Chondrocyte (in vitro differentiated cells): ENCODE measurements around the gene PTPRE. TPM values are rescaled to one million over a fixed set of nuclear protein-coding genes. Genes with fewer than 3 reads are reported as not detected.

ENCODE experiments used
- DNase-seq: peaks from one replicate; pipeline ENCODE4 v3.0.0; 2021; ENCODE audit warnings: mixed read lengths, low spot score
- H3K27ac Mint-ChIP-seq: one replicate; pipeline ENCODE4 v1.8.0; 2021; ENCODE audit warnings: mild to moderate bottlenecking, moderate library complexity, mixed read lengths; ENCODE audit not compliant: unreplicated experiment
- H3K27me3 Mint-ChIP-seq: 2 replicates; pipeline ENCODE4 v1.8.0; 2021; ENCODE audit warnings: low read depth, mixed read lengths
- H3K36me3 Mint-ChIP-seq: 2 replicates; pipeline ENCODE4 v1.8.0; 2021; ENCODE audit warnings: low read depth, mixed read lengths
- H3K4me1 Mint-ChIP-seq: 2 replicates; pipeline ENCODE4 v1.8.0; 2021; ENCODE audit warnings: low read depth, mild to moderate bottlenecking, mixed read lengths
- H3K4me3 Mint-ChIP-seq: one replicate; pipeline ENCODE4 v1.8.0; 2021; ENCODE audit warnings: mild to moderate bottlenecking, moderate library complexity, mixed read lengths; ENCODE audit not compliant: unreplicated experiment
- H3K9me3 Mint-ChIP-seq: 2 replicates; pipeline ENCODE4 v1.8.0; 2021; ENCODE audit warnings: low read depth, mixed read lengths
- total RNA-seq: library from RNA; stranded (reverse); gene quantifications from 3 replicates; pipeline ENCODE4 v1.2.1, GENCODE V29; 2021
- TF ChIP-seq, protein P1 (sequence below): fragments of 200-600 bp; sonication (generic); IDR thresholded peaks from 2 replicates; pipeline ENCODE4 v1.5.0; 2021; ENCODE audit warnings: antibody characterized with exemption, mild to moderate bottlenecking, moderate library complexity

Gene PTPRE
- total RNA-seq, 1 donor from 2014 or later = 6.2 TPM

DNA sequence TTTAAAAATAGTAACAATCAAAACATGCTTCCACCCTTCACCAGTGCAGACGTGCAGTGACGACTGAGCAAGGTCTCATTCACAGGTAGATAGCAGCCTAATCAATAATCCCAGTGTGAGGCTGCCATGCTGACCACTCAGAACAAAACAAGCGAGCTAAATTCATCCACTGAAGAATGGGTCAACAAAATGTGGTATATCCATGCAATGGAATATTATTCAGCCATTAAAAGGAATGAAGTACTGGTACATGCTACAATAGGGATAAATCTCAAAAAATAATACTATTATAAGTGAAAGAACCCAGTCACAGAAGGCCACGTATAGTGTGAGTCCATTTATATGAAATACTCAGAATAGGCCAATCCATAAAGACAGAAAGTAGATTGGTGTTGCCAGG, 74.0 kb downstream of the PTPRE start:
- DNase-seq = no peak
- Mint-ChIP-seq H3K4me3 (no peak overlapping the region), H3K27ac (peak overlapping the region; percentile 59), H3K4me1 (peaks cover 24% of the 10 kb centered on the region), H3K36me3 (peaks cover 4% of the 10 kb centered on the region), H3K27me3 (no peaks in the 10 kb centered on the region), H3K9me3 (peaks cover 3% of the 10 kb centered on the region)
- TF ChIP-seq, protein P1, sequence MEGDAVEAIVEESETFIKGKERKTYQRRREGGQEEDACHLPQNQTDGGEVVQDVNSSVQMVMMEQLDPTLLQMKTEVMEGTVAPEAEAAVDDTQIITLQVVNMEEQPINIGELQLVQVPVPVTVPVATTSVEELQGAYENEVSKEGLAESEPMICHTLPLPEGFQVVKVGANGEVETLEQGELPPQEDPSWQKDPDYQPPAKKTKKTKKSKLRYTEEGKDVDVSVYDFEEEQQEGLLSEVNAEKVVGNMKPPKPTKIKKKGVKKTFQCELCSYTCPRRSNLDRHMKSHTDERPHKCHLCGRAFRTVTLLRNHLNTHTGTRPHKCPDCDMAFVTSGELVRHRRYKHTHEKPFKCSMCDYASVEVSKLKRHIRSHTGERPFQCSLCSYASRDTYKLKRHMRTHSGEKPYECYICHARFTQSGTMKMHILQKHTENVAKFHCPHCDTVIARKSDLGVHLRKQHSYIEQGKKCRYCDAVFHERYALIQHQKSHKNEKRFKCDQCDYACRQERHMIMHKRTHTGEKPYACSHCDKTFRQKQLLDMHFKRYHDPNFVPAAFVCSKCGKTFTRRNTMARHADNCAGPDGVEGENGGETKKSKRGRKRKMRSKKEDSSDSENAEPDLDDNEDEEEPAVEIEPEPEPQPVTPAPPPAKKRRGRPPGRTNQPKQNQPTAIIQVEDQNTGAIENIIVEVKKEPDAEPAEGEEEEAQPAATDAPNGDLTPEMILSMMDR = no peak

GRCh38 chr10:127982601-127983000, 75.7 kb downstream of the PTPRE start:
- Mint-ChIP-seq H3K4me1 (peaks cover 20% of the 10 kb centered on the region), H3K4me3 (no peak overlapping the region), H3K9me3 (peaks cover 3% of the 10 kb centered on the region), H3K27ac (no peak overlapping the region), H3K27me3 (no peaks in the 10 kb centered on the region), H3K36me3 (peaks cover 4% of the 10 kb centered on the region)
- TF ChIP-seq, protein P1 = no peak
- DNase-seq = no peak

DNA sequence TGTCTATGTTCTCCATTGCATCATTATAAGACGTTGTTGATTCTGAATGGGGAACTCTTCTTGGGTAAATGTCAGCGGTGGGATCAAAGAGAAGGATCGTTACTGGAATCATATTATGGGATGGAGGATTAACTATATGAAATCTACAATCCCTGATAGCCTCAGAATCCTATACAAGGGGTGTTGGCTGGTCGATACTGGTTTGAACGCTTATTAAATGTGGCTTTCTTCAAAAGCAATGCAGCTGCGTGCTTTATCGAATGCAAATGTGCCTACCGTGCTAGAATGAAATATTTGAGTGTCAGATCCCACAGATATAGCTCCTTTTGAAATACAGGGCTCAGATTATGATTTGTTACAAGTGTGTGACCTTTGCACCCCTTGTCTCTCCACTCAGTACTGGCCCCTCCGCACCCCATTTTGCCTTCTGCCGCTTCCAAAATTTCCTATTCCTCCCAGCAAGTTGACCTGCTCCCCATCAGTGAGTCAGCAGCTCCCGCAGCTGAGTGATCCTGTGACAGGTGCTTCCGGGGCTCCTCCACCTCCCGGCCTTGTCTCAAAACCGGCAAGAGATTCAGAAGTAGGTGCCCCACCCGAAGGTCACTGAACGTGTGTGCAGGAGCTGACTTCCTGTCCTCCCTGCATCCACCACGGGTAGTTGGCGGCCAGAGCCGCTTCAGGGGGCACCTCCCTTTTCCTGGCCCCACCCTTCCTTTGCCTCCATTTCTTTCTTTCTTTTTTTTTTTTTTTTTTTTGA, 76.6 kb downstream of the PTPRE start:
- no peak overlapping the region for H3K27ac Mint-ChIP-seq
- TF ChIP-seq, protein P1 = no peak
- H3K9me3 Mint-ChIP-seq = peaks cover 3% of the 10 kb centered on the region
- peaks cover 4% of the 10 kb centered on the region for H3K36me3 Mint-ChIP-seq
- no peaks in the 10 kb centered on the region for H3K27me3 Mint-ChIP-seq
- H3K4me1 Mint-ChIP-seq = peaks cover 23% of the 10 kb centered on the region
- DNase-seq = no peak
- H3K4me3 Mint-ChIP-seq = no peak overlapping the region

DNA sequence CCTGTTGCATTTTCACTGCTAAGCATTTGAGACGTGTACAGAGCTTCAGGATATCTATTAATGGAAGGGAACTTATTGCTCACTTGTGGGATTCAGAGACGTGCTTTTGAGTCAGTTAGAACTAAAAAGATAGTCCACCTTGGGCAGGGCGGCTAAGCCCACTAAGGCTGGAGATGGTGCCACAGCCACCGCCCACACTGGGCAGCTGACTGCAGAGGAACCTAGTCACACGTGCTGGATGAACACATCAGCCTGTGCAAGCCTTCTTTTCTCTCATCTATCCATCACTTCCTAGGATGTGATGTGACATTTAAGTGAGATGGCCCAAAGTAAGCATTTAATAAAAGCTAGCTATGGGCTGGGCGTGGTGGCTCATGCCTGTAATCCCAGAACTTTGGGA, 78.0 kb downstream of the PTPRE start:
- H3K4me1 Mint-ChIP-seq = peaks cover 35% of the 10 kb centered on the region
- no peak overlapping the region for H3K27ac Mint-ChIP-seq
- H3K36me3 Mint-ChIP-seq = peaks cover 4% of the 10 kb centered on the region
- TF ChIP-seq, protein P1 = no peak
- no peak for DNase-seq
- no peaks in the 10 kb centered on the region for H3K27me3 Mint-ChIP-seq
- H3K9me3 Mint-ChIP-seq = peaks cover 3% of the 10 kb centered on the region
- no peak overlapping the region for H3K4me3 Mint-ChIP-seq

- H3K27me3 Mint-ChIP-seq = no peaks in the 10 kb centered on the region
- no peak overlapping the region for H3K4me3 Mint-ChIP-seq
Measured at GRCh38 chr10:127986531-127987466, 79.9 kb downstream of the PTPRE start.

More at GRCh38 chr10:127986531-127987466, 79.9 kb downstream of the PTPRE start:
- Mint-ChIP-seq H3K27ac (peak overlapping the region; percentile 83), H3K36me3 (peaks cover 3% of the 10 kb centered on the region), H3K9me3 (no peaks in the 10 kb centered on the region), H3K4me1 (peaks cover 54% of the 10 kb centered on the region)
- DNase-seq = no peak
- TF ChIP-seq, protein P1 = no peak
